ENCODE data around the gene SLC26A2.

SLC26A2 gene

GRCh38 chr5:149962601-149963300 lies 2.2 kb downstream of the SLC26A2 start:
- DNase-seq, result no peak

GRCh38 chr5:149963729-149964128 lies 3.2 kb downstream of the SLC26A2 start:
- DNase-seq, result no peak

DNA sequence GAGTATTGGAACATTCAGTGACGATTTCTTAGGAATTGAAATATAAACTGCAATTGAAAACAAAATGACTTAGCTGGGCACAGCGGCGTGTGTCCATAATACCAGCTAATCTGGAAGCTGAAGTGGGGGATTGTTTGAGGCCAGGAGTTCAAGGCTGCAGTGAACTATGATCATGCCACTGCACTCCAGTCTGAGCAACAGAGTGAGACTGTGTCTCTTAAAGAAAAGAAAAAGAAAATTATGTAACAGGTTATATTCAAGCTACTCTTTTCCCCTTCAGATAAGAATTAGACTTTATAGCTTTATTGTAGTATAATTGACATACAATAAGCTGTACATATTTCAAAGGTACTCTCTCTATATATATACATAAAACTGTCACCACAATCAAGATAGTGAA lies 6.4 kb downstream of the SLC26A2 start:
- DNase-seq, result no peak

GRCh38 chr5:149969181-149969930 lies 8.8 kb downstream of the SLC26A2 start:
- DNase-seq, result no peak

DNA sequence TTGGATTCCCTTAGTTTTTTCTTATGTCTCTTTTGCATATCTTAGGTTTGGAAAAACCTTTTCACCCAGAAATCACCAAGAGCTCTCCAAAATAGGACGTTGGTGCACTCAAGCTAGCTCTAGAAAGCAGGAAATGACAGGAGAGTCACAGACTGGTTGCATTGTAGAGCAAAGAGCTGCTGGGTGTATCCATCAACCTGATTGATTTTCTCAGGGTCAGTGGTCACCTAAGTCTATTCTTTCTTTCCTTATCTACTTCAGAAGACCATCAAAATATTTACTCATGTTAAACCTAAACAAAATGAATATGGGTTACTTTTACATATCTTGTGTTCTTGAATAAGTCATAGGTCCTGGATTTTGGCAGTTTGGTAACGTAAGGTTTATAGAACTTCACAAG lies 14.9 kb downstream of the SLC26A2 start:
- DNase-seq, result no peak

- no peak for DNase-seq
Measured at GRCh38 chr5:149979896-149980295, 19.3 kb downstream of the SLC26A2 start.

DNA sequence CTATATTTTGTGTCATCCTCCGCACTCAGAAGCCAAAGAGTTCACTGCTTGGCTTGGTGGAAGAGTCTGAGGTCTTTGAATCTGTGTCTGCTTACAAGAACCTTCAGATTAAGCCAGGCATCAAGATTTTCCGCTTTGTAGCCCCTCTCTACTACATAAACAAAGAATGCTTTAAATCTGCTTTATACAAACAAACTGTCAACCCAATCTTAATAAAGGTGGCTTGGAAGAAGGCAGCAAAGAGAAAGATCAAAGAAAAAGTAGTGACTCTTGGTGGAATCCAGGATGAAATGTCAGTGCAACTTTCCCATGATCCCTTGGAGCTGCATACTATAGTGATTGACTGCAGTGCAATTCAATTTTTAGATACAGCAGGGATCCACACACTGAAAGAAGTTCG lies 20.6 kb downstream of the SLC26A2 start:
- DNase-seq, result no peak

GRCh38 chr5:149982505-149982904 lies 21.9 kb downstream of the SLC26A2 start:
- no peak for DNase-seq

- DNase-seq, result no peak
Measured at GRCh38 chr5:149988126-149988525, 27.6 kb downstream of the SLC26A2 start.

DNA sequence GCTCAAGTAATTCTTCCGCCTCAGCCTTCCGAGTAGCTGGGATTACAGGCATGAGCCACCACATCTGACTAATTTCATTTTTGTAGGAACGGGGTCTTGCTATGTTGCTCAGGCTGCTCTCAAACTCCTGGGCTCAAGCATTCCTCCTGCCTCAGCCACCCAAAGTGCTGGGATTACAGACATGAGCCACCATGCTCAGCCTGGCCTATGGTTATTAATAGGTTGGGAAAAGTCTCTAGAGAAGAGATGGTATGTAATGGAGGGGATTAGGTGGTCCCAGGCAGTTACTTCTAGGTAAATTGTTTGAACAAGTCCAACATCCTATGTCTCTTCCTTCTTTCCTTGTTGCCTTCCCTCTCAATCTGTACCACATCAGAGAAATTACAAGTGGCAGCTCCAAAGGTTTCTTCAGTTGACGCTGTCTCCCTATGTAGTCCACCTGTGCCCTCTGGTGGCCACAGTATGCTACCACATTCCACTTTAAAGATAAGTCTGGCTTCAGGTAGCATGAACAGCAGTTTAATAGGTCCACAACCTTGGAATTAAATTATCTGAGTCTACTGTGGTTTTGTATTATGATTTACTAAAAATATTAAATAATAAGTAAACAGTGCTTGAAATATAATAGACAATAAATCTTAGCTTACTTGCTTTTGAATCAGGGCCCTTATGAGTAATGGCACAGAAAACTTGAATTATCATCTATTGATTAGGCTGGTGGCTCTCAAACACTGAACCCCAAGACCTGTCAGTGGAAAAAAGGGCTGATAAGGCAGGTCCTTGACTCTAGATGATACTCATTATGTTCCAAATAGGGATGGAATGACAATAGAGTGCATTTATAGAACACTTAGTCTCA lies 30.2 kb downstream of the SLC26A2 start:
- peak; percentile 63 for DNase-seq

DNA sequence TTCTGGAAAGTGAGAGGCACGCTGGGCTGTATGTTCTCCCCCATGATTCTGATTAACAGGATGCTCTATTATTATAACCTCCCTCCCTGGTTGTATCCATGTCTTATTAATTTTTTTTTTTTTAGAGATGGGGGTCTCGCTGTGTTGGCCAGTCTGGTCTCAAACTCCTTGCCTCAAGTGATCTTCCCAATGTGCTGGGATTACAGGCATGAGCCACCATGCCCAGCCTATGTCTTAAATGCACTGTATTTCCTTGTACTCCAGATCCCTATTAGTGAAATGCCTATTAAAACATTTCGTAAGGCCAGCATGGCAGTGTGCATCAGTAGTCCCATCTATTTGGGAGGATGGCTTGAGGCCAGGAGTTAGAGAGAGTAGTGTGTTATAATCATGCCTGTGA lies 32.9 kb downstream of the SLC26A2 start:
- no peak for DNase-seq

GRCh38 chr5:149995385-149996204 lies 35.0 kb downstream of the SLC26A2 start:
- no peak for DNase-seq

GRCh38 chr5:149996205-149996890 lies 35.8 kb downstream of the SLC26A2 start:
- no peak for DNase-seq

- DNase-seq, result no peak
Measured at GRCh38 chr5:149998281-149998680, 37.7 kb downstream of the SLC26A2 start.

DNA sequence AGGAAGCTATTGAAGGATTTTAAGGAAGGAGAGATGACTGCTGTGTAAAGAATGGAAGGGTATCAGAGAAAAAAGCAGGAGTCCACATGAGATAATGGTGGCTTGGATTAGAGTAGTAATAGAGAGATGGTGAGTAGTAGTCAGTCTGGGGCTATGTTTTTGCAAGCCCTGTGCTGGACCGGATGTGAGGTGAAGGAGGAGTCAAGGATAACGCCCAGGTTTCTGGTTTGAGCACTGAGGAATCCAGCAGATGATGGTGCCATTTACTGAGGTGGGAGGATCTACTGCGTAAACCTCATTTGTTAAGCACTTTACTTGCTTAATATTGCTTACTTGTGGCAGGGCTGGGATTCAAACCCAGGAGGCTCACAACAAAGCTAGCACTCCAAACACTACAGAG lies 38.8 kb downstream of the SLC26A2 start:
- DNase-seq, result no peak

GRCh38 chr5:149999866-150000255 lies 39.3 kb downstream of the SLC26A2 start:
- DNase-seq, result no peak

DNA sequence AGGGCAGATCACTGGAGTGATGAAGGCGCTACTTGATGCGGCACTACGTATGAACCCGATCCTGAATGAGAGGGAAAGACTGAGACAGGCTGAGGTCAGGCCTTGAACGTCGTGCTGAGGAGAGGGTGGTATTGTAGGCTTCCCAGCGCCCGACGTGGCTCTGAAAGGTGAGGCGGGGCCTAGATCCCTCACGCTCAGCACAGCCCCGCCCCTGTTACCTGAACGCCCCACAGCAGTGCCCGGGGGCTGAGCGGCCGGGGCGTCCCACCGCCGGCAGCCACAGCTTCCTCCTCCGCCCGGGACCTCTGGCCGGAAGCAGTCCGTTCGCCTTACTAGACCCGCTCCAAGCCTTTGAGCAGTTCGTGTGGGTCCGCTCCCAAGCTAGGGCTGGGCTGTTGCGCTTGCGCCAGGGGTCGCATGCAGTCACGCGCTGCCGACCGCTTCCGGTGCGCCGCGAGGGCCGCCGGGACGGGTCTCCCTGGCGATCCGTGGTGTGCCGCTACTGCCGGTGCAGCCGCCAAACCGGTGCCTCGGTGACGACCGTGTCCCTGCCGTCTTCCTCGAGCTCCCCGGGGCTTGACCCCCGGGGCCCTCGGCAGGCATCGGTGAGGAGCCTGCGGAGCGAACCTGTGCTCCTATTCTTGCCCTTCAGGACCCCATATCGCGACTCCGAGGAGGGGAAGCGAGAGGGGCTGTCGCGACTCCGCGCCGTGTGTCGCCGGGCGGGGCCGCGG lies 39.9 kb downstream of the SLC26A2 start, which contains the start of the genes HMGXB3 and TIGD6:
HMGXB3 (plus strand) TSS at position 484 of the 734 bp plus-strand sequence. CDS start 4,114 bp downstream, outside the sequence.
TIGD6 (minus strand) TSS at position 399 of the 734 bp plus-strand sequence. CDS start 4,306 bp downstream, outside the sequence.
- peak; percentile 93 for DNase-seq

GRCh38 chr5:150000990-150001659 lies 40.6 kb downstream of the SLC26A2 start:
- DNase-seq, result peak; percentile 39

GRCh38 chr5:150001660-150002486 lies 41.3 kb downstream of the SLC26A2 start:
- DNase-seq, result peak; percentile 72
